H9 (cell line): ENCODE data around the gene MFSD6. TPM values are rescaled to one million over a fixed set of nuclear protein-coding genes. Genes with fewer than 3 reads are reported as not detected.

Experiments used
- DNase-seq: peaks from one replicate; pipeline ENCODE4 v3.0.0-alpha.2; 2017
- H2AFZ ChIP-seq: one replicate; pipeline ENCODE4 v1.6.1; 2013; ENCODE audit warnings: mild to moderate bottlenecking, low read length, control low read depth, moderate library complexity
- H2AK5ac ChIP-seq: 2 replicates; pipeline ENCODE4 v1.6.1; 2013; ENCODE audit warnings: low read length, control low read depth, mixed read lengths; ENCODE audit not compliant: insufficient read length
- H2BK120ac ChIP-seq: one replicate; pipeline ENCODE4 v1.6.1; 2013; ENCODE audit warnings: low read depth, mild to moderate bottlenecking, low read length, control low read depth, inconsistent platforms; ENCODE audit not compliant: poor library complexity, severe bottlenecking
- H2BK12ac ChIP-seq: 2 replicates; pipeline ENCODE4 v1.6.1; 2013; ENCODE audit warnings: low read length, control low read depth, mixed read lengths, low read depth; ENCODE audit not compliant: insufficient read length
- H2BK15ac ChIP-seq: 2 replicates; pipeline ENCODE4 v1.6.1; 2013; ENCODE audit warnings: low read depth, low read length, control low read depth
- H2BK20ac ChIP-seq: one replicate; pipeline ENCODE4 v1.6.1; 2013; ENCODE audit warnings: low read depth, mild to moderate bottlenecking, low read length, control low read depth, inconsistent platforms; ENCODE audit not compliant: poor library complexity, severe bottlenecking
- H2BK5ac ChIP-seq: 2 replicates; pipeline ENCODE4 v1.6.1; 2013; ENCODE audit warnings: low read length, control low read depth, mixed read lengths; ENCODE audit not compliant: insufficient read length
- H3K14ac ChIP-seq: 2 replicates; pipeline ENCODE4 v1.6.1; 2013; ENCODE audit warnings: low read length, control low read depth; ENCODE audit not compliant: insufficient read depth
- H3K18ac ChIP-seq: 2 replicates; pipeline ENCODE4 v1.6.1; 2013; ENCODE audit warnings: low read depth, mild to moderate bottlenecking, mixed read lengths, low read length, control low read depth; ENCODE audit not compliant: insufficient read length
- H3K23ac ChIP-seq: 2 replicates; pipeline ENCODE4 v1.6.1; 2013; ENCODE audit warnings: low read length, control low read depth, mixed read lengths, low read depth; ENCODE audit not compliant: insufficient read length
- H3K23me2 ChIP-seq: 2 replicates; pipeline ENCODE4 v1.6.1; 2013; ENCODE audit warnings: low read depth, mild to moderate bottlenecking, mixed read lengths, low read length, control low read depth; ENCODE audit not compliant: insufficient read length, poor library complexity, severe bottlenecking
- H3K27ac ChIP-seq: 2 replicates; pipeline ENCODE4 v1.5.1; 2013; ENCODE audit warnings: low read length, control low read depth, mixed read lengths, low read depth; ENCODE audit not compliant: insufficient read length
- H3K27me3 ChIP-seq: 2 replicates; pipeline ENCODE4 v1.6.1; 2013; ENCODE audit warnings: low read length, control low read depth, inconsistent platforms; ENCODE audit not compliant: insufficient read depth
- H3K4ac ChIP-seq: 2 replicates; pipeline ENCODE4 v1.6.1; 2013; ENCODE audit warnings: low read depth, mild to moderate bottlenecking, control low read depth, inconsistent platforms, low read length, moderate library complexity
- H3K4me1 ChIP-seq: 2 replicates; pipeline ENCODE4 v1.6.1; 2013; ENCODE audit warnings: low read length, control low read depth, inconsistent platforms; ENCODE audit not compliant: insufficient read depth
- H3K4me2 ChIP-seq: 2 replicates; pipeline ENCODE4 v1.6.1; 2013; ENCODE audit warnings: low read length, control low read depth, mixed read lengths; ENCODE audit not compliant: insufficient read length, insufficient read depth
- H3K56ac ChIP-seq: 2 replicates; pipeline ENCODE4 v1.6.1; 2013; ENCODE audit warnings: low read depth, mild to moderate bottlenecking, mixed read lengths, low read length, control low read depth; ENCODE audit not compliant: insufficient read length
- H3K79me1 ChIP-seq: 2 replicates; pipeline ENCODE4 v1.6.1; 2013; ENCODE audit warnings: low read depth, mild to moderate bottlenecking, moderate library complexity, low read length, control low read depth, inconsistent platforms; ENCODE audit not compliant: insufficient read depth, poor library complexity, severe bottlenecking
- H3K79me2 ChIP-seq: 2 replicates; pipeline ENCODE4 v1.6.1; 2013; ENCODE audit warnings: low read length, control low read depth, inconsistent platforms; ENCODE audit not compliant: insufficient read depth
- H3K9ac ChIP-seq: 2 replicates; pipeline ENCODE4 v1.6.1; 2013; ENCODE audit warnings: low read length, control low read depth, mixed read lengths; ENCODE audit not compliant: insufficient read length; ENCODE audit errors: extremely low read depth
- H3K9me3 ChIP-seq: one replicate; pipeline ENCODE4 v1.6.1; 2013; ENCODE audit warnings: low read depth, low read length, inconsistent platforms; ENCODE audit not compliant: control insufficient read depth
- H3T11ph ChIP-seq: one replicate; pipeline ENCODE4 v1.6.1; 2013; ENCODE audit warnings: mild to moderate bottlenecking, low read length, control low read depth, inconsistent platforms
- H4K20me1 ChIP-seq: one replicate; pipeline ENCODE4 v1.6.1; 2013; ENCODE audit not compliant: control insufficient read depth, insufficient read length, insufficient read depth
- H4K5ac ChIP-seq: 2 replicates; pipeline ENCODE4 v1.6.1; 2013; ENCODE audit warnings: low read depth, mild to moderate bottlenecking, mixed read lengths, low read length, control low read depth; ENCODE audit not compliant: insufficient read length
- H4K8ac ChIP-seq: replicated peaks from 2 replicates; pipeline ENCODE4 v1.6.1; 2013; ENCODE audit warnings: low read length, control low read depth, mixed read lengths, low read depth; ENCODE audit not compliant: insufficient read length
- H4K91ac ChIP-seq: 2 replicates; pipeline ENCODE4 v1.6.1; 2013; ENCODE audit warnings: low read depth, mild to moderate bottlenecking, moderate library complexity, mixed read lengths, low read length, control low read depth; ENCODE audit not compliant: insufficient read length
- H3K27ac Mint-ChIP-seq, 3 experiments: 2 replicates in 2 of 3; 3 replicates in 1 of 3; pipeline ENCODE4 v1.8.0; 2020 to 2021; ENCODE audit warnings: mixed read lengths in 3 of 3, mild to moderate bottlenecking in 1 of 3, moderate library complexity in 1 of 3
- H3K27me3 Mint-ChIP-seq: 2 replicates; pipeline ENCODE4 v1.8.0; 2021; ENCODE audit warnings: low read depth, mild to moderate bottlenecking, moderate library complexity, mixed read lengths
- H3K36me3 Mint-ChIP-seq, 3 experiments: 2 replicates in 2 of 3; 3 replicates in 1 of 3; pipeline ENCODE4 v1.8.0; 2020 to 2021; ENCODE audit warnings: low read depth in 3 of 3, mixed read lengths in 3 of 3; ENCODE audit not compliant: insufficient read depth in 1 of 3
- H3K4me1 Mint-ChIP-seq, 2 experiments: 2 replicates each; pipeline ENCODE4 v1.8.0; 2020; ENCODE audit warnings: mixed read lengths in 2 of 2
- H3K4me3 Mint-ChIP-seq, 2 experiments: 2 replicates in 1 of 2; 3 replicates in 1 of 2; pipeline ENCODE4 v1.8.0; 2020 to 2021; ENCODE audit warnings: mild to moderate bottlenecking in 2 of 2, mixed read lengths in 2 of 2, moderate library complexity in 1 of 2
- H3K9me3 Mint-ChIP-seq, 2 experiments: 2 replicates in 1 of 2; 3 replicates in 1 of 2; pipeline ENCODE4 v1.8.0; 2020; ENCODE audit warnings: mild to moderate bottlenecking in 2 of 2, mixed read lengths in 2 of 2, moderate library complexity in 1 of 2
- WGBS: extraction: QIAGEN DNeasy Blood & Tissue Kit; methylation state at CpG from one replicate; pipeline ENCODE4 v1.1.7; 2013; ENCODE audit warnings: missing lambda C conversion rate, low lambda C conversion rate, mixed read lengths; ENCODE audit not compliant: insufficient read length; ENCODE audit errors: extremely low coverage; 5-methylcytosine and 5-hydroxymethylcytosine counted together
- total RNA-seq: library from RNA; stranded (reverse); gene quantifications from 2 replicates; pipeline ENCODE4 v1.2.1, GENCODE V29; 2021
- TF ChIP-seq, protein P1 (sequence below): fragments of 200-600 bp; sonication (generic); conservative IDR thresholded peaks from 3 replicates; pipeline ENCODE4 v1.8.0; 2021; ENCODE audit warnings: antibody characterized with exemption, mild to moderate bottlenecking

MFSD6 gene
- total RNA-seq, 1 experiment from 2014 or later: 4.0 TPM

DNA sequence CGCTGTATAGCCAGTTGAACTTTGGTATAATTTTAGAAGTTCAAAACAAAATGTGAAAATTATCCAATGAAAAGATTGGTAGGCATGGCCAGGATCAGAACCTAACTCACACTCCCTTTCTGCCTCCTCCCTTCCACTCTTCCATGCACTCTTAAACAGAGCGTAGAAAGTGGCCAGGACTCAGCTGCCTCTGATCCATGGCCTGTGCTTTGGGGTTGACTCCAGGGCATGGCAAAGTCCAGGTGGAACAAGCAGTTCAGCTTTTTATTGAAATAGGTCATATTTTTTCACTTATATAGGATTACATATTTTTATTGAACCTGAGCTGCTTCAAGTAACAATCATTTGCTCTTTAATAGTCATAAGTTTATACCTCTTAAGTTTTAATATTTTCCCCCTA lies 38.5 kb upstream of the MFSD6 start:
- Histone ChIP-seq H3K9ac (no peak overlapping the region), H2BK12ac (no peak overlapping the region), H3K4ac (no peak overlapping the region), H4K5ac (no peak overlapping the region), H3K23me2 (no peaks in the 10 kb centered on the region), H3K79me2 (no peaks in the 10 kb centered on the region), H2BK120ac (no peak overlapping the region), H4K91ac (no peak overlapping the region), H4K8ac (no peak overlapping the region), H2BK15ac (no peak overlapping the region), H2AFZ (no peak overlapping the region), H2BK5ac (no peak overlapping the region), H3K9me3 (no peaks in the 10 kb centered on the region), H2AK5ac (no peak overlapping the region), H4K20me1 (no peaks in the 10 kb centered on the region), H3K27ac (no peak overlapping the region), H3K4me2 (no peak overlapping the region), H2BK20ac (no peak overlapping the region), H3K18ac (no peak overlapping the region), H3T11ph (no peak overlapping the region), H3K27me3 (no peaks in the 10 kb centered on the region), H3K56ac (no peak overlapping the region), H3K23ac (no peak overlapping the region), H3K4me1 (no peaks in the 10 kb centered on the region), H3K79me1 (no peaks in the 10 kb centered on the region), H3K14ac (no peak overlapping the region)
- no peak overlapping the region for H3K4me3 Mint-ChIP-seq
- no peaks in the 10 kb centered on the region for H3K27me3 Mint-ChIP-seq
- WGBS: no CpG with 5 or more reads among the region's 2 CpGs
- H3K9me3 Mint-ChIP-seq: no peaks in the 10 kb centered on the region
- no peak for DNase-seq
- no peaks in the 10 kb centered on the region for H3K36me3 Mint-ChIP-seq
- no peak overlapping the region for H3K27ac Mint-ChIP-seq
- H3K4me1 Mint-ChIP-seq: 0 out of 4 replicates have a peak, but pooled peaks cover 0 to 4% of the 10 kb centered on the region in 2 experiments
- TF ChIP-seq, protein P1, sequence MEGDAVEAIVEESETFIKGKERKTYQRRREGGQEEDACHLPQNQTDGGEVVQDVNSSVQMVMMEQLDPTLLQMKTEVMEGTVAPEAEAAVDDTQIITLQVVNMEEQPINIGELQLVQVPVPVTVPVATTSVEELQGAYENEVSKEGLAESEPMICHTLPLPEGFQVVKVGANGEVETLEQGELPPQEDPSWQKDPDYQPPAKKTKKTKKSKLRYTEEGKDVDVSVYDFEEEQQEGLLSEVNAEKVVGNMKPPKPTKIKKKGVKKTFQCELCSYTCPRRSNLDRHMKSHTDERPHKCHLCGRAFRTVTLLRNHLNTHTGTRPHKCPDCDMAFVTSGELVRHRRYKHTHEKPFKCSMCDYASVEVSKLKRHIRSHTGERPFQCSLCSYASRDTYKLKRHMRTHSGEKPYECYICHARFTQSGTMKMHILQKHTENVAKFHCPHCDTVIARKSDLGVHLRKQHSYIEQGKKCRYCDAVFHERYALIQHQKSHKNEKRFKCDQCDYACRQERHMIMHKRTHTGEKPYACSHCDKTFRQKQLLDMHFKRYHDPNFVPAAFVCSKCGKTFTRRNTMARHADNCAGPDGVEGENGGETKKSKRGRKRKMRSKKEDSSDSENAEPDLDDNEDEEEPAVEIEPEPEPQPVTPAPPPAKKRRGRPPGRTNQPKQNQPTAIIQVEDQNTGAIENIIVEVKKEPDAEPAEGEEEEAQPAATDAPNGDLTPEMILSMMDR: no peak
